ENCODE results near the gene LRRC37B.
"Not testable (repeated sequence)": the region's sequence is repeated elsewhere in the genome, so short reads cannot be mapped to it uniquely, and the experiment has no call there.

Gene LRRC37B

GRCh38 chr17:32099686-32100085, 92.5 kb downstream of the LRRC37B start:
- no peak for DNase-seq

GRCh38 chr17:32100323-32100722, 93.1 kb downstream of the LRRC37B start:
- not testable (repeated sequence) for DNase-seq

GRCh38 chr17:32100971-32101631, 93.9 kb downstream of the LRRC37B start:
- no peak for DNase-seq

- DNase-seq, result no peak
Measured at GRCh38 chr17:32102172-32102571, 95.0 kb downstream of the LRRC37B start.

- DNase-seq, result no peak
Measured at GRCh38 chr17:32102646-32103186, 95.5 kb downstream of the LRRC37B start.
